Measurements from ENCODE around the gene GGCT. TPM values are rescaled to one million over a fixed set of nuclear protein-coding genes. Genes with fewer than 3 reads are reported as not detected.

Gene GGCT
- total RNA-seq, 1 donor from 2014 or later, result 80.3 TPM

DNA sequence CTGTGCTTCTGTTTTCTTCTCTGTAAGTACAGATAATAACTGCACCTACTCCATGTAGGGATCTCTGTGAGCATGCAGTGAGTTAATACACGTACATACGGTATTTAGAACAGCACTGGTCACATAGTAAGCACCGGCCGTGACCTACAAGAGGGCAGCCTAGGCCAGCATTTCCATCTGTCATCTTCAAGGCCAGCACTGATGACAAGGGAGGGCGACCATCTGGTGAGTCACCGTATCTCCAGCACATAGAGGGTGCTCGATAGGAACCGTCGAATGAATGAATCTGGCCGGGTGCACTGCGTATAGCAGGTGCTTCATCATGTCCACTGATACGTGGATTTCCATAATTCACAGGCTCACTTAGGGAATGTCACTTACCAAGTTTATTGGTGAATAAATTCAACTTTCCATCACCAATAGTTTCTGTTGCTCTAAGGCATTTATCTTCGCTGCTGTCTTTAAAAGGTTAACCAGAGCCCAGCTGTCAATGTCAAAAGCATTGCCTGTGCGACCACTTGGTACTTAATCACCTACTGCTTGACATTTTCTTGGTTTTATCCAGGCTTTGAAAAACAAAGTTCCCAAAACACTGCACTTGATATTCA is 34.4 kb downstream of the GGCT start:
- Mint-ChIP-seq H3K9me3 (no peaks in the 10 kb centered on the region), H3K27ac (peak overlapping the region; percentile 55), H3K27me3 (no peaks in the 10 kb centered on the region), H3K4me1 (peaks cover 71% of the 10 kb centered on the region), H3K4me3 (peak overlapping the region; percentile 13), H3K36me3 (ENCODE audit: low read depth) (peaks cover 27% of the 10 kb centered on the region)
- intact Hi-C loops (cut with micrococcal nuclease), result loop anchor here (1.0 kb wide), 1 partner anchor 8 kb away; the partner anchor contains the start of gene NOD1
- no peak for DNase-seq

DNA sequence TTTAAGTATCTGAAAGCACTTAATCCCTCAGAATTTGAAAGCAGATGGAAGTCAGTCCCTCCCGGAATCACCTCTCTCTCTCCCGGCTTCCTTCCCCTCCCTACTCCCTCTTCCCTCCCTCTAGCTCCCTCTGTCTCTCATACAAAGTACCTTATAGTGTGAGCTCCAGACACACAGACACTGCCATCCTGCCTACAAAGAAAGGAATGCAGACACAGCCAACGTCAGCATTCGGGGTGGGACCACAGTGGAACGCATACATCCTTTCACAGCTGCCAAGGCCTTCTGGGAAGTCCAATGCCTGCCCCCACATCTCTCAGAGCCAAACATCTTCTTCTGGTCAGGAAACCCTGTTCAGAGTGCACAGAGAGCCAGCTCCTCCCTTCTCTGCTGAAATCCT is 35.3 kb downstream of the GGCT start:
- peaks cover 70% of the 10 kb centered on the region for H3K4me1 Mint-ChIP-seq

DNA sequence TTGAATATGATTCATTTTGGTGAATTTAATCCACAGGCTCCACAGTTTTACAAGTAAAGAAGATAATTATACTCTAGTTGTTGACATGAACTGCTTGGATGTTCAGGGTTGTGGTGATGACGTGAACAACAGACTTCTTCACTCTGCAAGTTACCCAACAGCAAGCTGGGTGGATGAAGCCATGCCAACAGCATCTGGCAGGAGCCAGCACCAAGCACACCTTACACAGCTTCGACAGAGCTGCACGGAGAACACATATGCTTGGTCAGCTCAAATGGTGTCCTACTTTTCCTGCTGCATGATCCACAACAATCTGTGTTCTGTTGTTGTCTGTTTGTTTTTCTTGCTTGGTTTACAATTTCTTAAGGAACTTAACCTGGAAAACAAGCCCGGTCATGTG is 35.8 kb downstream of the GGCT start:
- Mint-ChIP-seq H3K4me3 (no peak overlapping the region), H3K4me1 (peaks cover 65% of the 10 kb centered on the region), H3K27ac (no peak overlapping the region), H3K36me3 (ENCODE audit: low read depth) (peaks cover 20% of the 10 kb centered on the region), H3K9me3 (no peaks in the 10 kb centered on the region), H3K27me3 (no peaks in the 10 kb centered on the region)
- intact Hi-C loops (cut with micrococcal nuclease), result no loop called here
- DNase-seq, result no peak

More for the DNA sequence above, 35.3 kb downstream of the GGCT start:
- H3K27ac Mint-ChIP-seq, result no peak overlapping the region
- H3K4me3 Mint-ChIP-seq, result no peak overlapping the region
- no peaks in the 10 kb centered on the region for H3K9me3 Mint-ChIP-seq
- no peaks in the 10 kb centered on the region for H3K27me3 Mint-ChIP-seq
- DNase-seq, result no peak
- intact Hi-C loops (cut with micrococcal nuclease), result no loop called here
- H3K36me3 Mint-ChIP-seq (ENCODE audit: low read depth), result peaks cover 22% of the 10 kb centered on the region

DNA sequence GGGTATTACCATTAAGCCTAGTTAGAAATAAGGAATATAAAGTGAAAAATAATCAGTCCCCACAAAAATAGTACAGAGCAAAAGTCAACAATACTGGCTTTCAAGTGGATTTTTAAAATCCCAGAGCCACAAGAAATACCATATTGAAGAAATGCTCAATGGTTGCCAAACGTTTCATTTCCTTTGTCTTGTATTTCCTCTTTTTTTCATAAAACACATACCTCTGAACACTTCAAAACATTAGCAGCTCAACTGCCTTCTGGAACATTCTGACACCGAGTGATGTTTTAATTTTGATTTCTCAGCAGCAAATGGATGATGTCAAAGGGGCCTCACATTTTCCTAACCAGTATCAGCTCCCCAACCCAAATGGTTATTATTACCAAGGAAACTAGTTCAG is 36.6 kb downstream of the GGCT start:
- Mint-ChIP-seq H3K4me3 (no peak overlapping the region), H3K4me1 (peaks cover 58% of the 10 kb centered on the region), H3K27me3 (no peaks in the 10 kb centered on the region), H3K27ac (no peak overlapping the region), H3K36me3 (ENCODE audit: low read depth) (peaks cover 16% of the 10 kb centered on the region), H3K9me3 (no peaks in the 10 kb centered on the region)
- intact Hi-C loops (cut with micrococcal nuclease), result no loop called here
- DNase-seq, result no peak

DNA sequence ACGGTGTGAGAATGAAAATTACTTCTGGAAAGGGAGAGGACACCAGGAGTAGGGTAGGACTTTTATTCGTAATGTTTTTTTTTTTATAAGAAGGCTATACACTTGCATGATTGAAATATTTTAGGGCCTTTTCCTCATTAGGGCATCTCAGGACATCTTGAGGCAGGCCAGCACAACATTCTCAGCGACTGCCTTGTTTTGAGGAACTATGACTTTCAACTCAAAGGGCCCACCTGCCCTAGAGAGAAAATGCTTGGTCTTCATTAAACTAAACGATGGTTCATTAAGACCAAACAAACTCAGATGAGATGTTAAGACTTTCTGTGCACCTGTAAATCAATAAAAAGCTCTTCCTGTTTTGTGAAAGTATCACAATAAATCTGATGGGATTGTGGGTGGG is 37.4 kb downstream of the GGCT start:
- Mint-ChIP-seq H3K4me1 (peaks cover 51% of the 10 kb centered on the region), H3K27me3 (no peaks in the 10 kb centered on the region), H3K27ac (no peak overlapping the region), H3K9me3 (no peaks in the 10 kb centered on the region), H3K4me3 (no peak overlapping the region), H3K36me3 (ENCODE audit: low read depth) (peaks cover 14% of the 10 kb centered on the region)
- intact Hi-C loops (cut with micrococcal nuclease), result no loop called here
- DNase-seq, result no peak

DNA sequence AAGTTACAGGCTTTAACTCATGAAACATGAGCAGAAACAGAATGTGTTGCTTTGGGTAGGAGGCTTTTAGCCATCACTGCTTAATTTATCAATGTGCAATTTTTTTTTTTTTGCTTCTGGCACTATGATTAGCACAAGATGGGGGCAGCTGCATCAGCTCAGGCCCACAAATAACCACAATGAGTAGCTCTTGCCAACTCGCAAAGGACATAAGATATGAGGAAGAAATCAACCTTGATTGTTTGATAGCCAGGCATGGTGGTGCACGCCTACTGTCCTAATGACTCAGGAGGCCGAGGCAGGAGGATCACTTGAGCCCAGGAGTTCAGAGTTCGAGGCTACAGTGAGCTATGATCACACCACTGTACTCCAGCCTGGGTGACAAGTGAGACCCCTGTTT is 38.4 kb downstream of the GGCT start:
- intact Hi-C loops (cut with micrococcal nuclease), result no loop called here
- peaks cover 41% of the 10 kb centered on the region for H3K4me1 Mint-ChIP-seq
- no peak for DNase-seq
- no peaks in the 10 kb centered on the region for H3K9me3 Mint-ChIP-seq
- no peaks in the 10 kb centered on the region for H3K27me3 Mint-ChIP-seq
- H3K27ac Mint-ChIP-seq, result no peak overlapping the region
- no peak overlapping the region for H3K4me3 Mint-ChIP-seq
- H3K36me3 Mint-ChIP-seq (ENCODE audit: low read depth), result peaks cover 14% of the 10 kb centered on the region

DNA sequence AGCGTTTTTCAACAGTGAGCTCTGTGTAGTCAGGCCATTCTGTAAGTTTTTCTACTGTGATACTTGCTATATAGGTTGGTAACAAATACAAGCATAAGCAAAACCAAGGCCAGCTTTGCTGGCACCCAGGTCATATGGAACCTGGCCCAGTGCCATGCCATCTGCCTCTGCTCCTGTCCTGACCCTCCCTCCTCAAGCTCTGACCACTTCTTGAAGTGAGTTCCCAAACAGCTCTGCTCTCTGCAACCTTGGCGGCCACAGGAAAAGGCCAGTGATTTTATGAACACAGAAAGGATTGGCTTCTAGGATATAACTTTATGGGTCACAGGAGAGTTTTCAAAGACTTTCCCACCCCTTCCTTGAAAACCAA is 38.8 kb downstream of the GGCT start:
- DNase-seq, result no peak
- H3K36me3 Mint-ChIP-seq (ENCODE audit: low read depth), result peaks cover 14% of the 10 kb centered on the region
- intact Hi-C loops (cut with micrococcal nuclease), result no loop called here
- H3K27me3 Mint-ChIP-seq, result no peaks in the 10 kb centered on the region
- H3K4me3 Mint-ChIP-seq, result no peak overlapping the region
- no peaks in the 10 kb centered on the region for H3K9me3 Mint-ChIP-seq
- peaks cover 37% of the 10 kb centered on the region for H3K4me1 Mint-ChIP-seq
- no peak overlapping the region for H3K27ac Mint-ChIP-seq

DNA sequence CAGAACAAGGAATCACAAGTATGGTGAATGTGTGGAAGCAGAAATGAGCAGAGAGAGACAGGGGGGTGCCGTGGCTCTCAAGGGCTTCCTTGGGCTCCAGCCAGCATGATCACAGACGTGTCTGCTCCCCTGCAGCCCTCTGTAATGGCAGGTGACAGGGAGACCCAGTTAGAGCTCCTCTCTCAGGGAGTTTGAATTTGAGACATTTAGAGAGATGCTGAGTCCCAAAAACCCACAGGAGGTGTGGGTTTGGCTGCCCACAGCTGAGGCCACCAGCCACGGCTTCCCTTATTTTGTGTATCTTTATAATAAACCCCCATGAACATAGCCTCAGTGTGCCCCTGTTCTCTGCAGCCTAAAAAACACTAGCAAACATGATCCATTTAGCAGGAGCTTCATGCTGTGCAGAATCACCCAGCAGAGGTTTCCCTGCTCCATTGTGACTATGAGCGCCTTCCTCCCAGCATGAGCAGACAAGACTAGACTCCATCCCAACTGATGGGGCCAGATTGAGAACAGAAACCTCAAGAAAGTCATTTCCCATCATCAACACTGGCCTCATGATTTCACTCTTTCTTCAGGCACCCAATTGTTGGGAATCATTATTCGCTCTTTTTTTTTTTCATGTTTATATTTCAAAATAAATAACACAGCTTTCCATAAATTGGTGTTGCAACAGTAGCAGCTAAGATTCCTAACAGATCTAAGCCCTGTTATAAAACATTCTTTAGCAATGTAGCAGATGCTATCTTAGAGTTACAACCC is 39.4 kb downstream of the GGCT start:
- intact Hi-C loops (cut with micrococcal nuclease), result no loop called here
- Mint-ChIP-seq H3K4me3 (no peak overlapping the region), H3K36me3 (ENCODE audit: low read depth) (peaks cover 14% of the 10 kb centered on the region), H3K9me3 (no peaks in the 10 kb centered on the region), H3K27ac (peak overlapping the region; percentile 77), H3K27me3 (no peaks in the 10 kb centered on the region), H3K4me1 (peaks cover 31% of the 10 kb centered on the region)
- DNase-seq, result no peak

DNA sequence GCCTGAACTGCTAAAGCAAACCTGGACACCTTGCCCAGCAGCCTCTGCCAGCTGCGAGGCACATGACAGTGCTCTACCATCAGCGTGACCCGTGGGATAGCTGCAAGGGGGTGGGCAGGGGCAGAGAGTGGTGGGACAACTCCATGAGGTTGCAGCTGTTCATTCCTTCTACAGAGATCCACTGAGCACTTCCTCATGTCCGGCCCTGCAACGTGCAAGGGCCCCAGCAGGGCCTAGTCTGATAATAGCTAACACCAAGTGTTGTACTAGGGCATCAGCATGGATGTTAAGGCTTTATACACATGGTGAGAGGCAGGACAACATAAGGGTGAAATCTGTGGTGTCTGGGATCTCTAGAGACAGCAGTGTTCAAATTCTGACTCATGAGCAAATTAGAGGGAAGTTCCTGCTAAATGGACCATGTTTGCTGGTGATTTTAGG is 40.4 kb downstream of the GGCT start:
- Mint-ChIP-seq H3K27me3 (no peaks in the 10 kb centered on the region), H3K9me3 (no peaks in the 10 kb centered on the region), H3K4me3 (no peak overlapping the region), H3K4me1 (peaks cover 26% of the 10 kb centered on the region), H3K36me3 (ENCODE audit: low read depth) (peaks cover 17% of the 10 kb centered on the region), H3K27ac (no peak overlapping the region)
- intact Hi-C loops (cut with micrococcal nuclease), result no loop called here
- no peak for DNase-seq

DNA sequence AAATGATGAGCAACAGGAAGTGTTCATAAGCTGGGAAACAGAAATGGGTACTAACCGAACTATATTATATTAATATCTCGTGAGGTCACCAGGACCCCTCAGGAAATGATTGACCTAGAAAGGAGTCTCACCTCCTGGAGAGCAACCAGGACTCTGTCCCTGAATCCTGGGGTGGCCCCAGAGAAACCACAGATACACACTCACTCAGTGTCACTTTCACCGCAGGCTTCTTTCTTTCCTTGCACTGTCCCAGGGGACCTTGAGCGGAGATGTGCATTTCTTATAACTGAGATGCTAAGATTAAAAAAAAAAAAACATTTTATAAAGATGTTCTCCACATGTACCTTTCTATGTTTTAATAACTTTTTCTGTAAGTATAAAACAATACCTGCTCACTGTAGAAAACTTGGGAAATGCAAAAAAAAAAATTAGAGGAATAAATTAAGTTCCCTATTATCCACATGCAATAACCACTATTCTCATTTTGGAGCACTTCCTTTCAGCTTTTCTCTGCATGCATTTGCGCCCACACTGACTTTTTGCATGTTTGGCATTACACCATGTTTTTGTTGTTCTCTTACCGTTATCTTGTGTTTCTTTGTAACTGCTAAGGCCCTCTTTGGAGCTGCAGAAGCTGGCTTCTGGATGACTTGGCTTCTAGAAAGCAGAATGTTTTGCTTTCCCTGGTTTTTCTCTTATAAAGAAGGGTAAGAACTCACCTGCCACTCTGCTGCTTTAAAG is 41.1 kb downstream of the GGCT start:
- Mint-ChIP-seq H3K36me3 (ENCODE audit: low read depth) (peaks cover 16% of the 10 kb centered on the region), H3K4me3 (no peak overlapping the region), H3K27ac (no peak overlapping the region), H3K4me1 (peaks cover 23% of the 10 kb centered on the region), H3K9me3 (no peaks in the 10 kb centered on the region), H3K27me3 (no peaks in the 10 kb centered on the region)
- DNase-seq, result no peak
- intact Hi-C loops (cut with micrococcal nuclease), result no loop called here

DNA sequence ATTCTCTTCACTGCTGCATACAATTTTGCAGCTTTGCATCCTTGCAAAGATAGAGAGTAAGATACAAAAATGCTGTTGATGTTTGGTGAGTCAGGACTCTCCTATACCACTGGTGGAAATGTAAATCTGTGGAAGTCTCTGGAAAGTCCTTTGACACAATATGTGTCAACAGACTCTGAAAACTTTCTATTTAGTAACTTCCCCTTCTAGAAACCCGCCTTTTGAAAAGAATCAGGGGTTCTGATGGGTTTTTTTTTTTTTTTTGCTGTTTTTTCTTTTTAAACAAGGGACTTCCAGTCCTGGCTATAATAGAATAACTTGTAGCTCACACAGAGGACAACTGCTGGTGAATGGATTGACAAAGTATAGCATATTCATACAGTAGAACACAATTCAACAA is 42.5 kb downstream of the GGCT start:
- Mint-ChIP-seq H3K4me1 (peaks cover 13% of the 10 kb centered on the region), H3K9me3 (no peaks in the 10 kb centered on the region), H3K36me3 (ENCODE audit: low read depth) (peaks cover 15% of the 10 kb centered on the region), H3K4me3 (no peak overlapping the region), H3K27me3 (no peaks in the 10 kb centered on the region), H3K27ac (no peak overlapping the region)
- intact Hi-C loops (cut with micrococcal nuclease), result no loop called here
- no peak for DNase-seq

DNA sequence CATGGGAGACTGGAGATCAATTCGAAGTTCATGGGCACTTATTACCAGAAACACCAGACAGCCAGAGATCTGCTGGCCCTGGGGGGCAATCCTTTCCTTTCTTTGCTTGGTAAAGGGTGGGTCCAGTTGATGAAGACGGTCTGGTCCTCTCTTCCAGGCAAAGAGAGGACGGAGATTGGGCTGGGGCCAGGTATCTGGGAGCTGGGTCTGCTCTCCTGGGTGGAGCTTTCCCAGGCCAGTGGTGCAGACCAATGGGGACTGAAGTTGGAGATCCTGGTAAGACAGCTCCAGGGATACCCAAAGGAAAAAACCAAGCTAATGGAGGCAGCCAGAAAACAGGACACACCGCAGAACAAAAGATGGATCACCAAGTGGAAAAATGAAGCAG is 44.4 kb downstream of the GGCT start:
- Mint-ChIP-seq H3K27ac (no peak overlapping the region), H3K4me1 (peaks cover 5% of the 10 kb centered on the region), H3K36me3 (ENCODE audit: low read depth) (peaks cover 21% of the 10 kb centered on the region), H3K9me3 (no peaks in the 10 kb centered on the region), H3K4me3 (no peak overlapping the region), H3K27me3 (no peaks in the 10 kb centered on the region)
- no peak for DNase-seq
- intact Hi-C loops (cut with micrococcal nuclease), result no loop called here

DNA sequence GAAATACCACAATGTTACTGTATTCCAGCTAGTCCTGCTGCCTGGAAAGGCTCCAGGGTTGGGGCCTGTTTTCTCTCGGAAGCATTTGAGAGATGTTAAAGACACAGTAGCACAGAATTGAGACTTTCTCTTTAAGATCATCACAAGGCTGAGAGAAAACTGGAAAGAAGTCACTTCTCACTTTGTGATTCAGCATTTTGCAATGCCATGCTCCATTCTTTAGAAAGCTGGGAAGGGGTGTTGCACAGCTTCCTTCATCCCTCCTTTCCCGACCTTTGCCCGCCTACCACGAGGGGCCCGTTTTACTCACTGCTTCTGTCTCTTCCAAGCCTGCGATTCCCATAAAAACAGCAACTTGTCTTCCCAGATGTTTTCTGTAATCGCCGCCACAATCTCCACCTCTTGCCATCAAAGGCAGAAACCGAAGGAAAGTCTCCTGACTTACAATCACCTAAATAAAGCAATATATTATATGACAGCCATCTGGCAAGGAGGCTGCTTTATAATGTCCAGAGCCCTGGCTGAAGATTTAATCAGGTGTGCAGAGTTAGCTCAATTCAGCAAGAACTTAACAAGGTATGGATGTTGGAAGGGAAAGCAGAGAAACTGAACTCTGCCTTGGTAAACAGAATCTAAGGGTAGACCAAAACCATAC is 44.9 kb downstream of the GGCT start:
- no peak overlapping the region for H3K27ac Mint-ChIP-seq
- H3K4me1 Mint-ChIP-seq, result no peaks in the 10 kb centered on the region
- H3K36me3 Mint-ChIP-seq (ENCODE audit: low read depth), result peaks cover 21% of the 10 kb centered on the region
- no peaks in the 10 kb centered on the region for H3K9me3 Mint-ChIP-seq
- DNase-seq, result no peak
- intact Hi-C loops (cut with micrococcal nuclease), result no loop called here
- H3K27me3 Mint-ChIP-seq, result no peaks in the 10 kb centered on the region
- H3K4me3 Mint-ChIP-seq, result no peak overlapping the region

DNA sequence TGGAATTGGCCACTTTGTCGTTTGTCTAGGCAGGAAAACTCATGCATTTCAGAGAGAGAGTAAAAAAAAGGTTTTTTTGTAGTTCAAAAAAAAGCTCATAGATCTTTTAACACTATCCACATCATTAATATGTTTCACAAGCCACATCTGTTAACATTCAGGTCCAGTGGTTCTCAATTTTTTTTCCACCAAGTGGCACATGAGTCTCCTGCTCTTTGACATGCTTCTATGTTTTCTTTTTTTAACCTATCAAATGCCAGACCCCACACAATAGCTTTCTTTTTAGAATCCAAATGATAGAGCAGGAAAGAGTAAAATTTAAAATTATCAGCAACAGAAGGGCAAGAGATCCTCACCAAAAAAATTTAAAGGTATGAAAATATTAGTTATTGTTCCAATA is 46.3 kb downstream of the GGCT start:
- Mint-ChIP-seq H3K9me3 (no peaks in the 10 kb centered on the region), H3K4me3 (no peak overlapping the region), H3K27me3 (no peaks in the 10 kb centered on the region), H3K36me3 (ENCODE audit: low read depth) (peaks cover 26% of the 10 kb centered on the region), H3K4me1 (no peaks in the 10 kb centered on the region), H3K27ac (no peak overlapping the region)
- no peak for DNase-seq
- intact Hi-C loops (cut with micrococcal nuclease), result no loop called here
